HepG2 (cell line): ENCODE results near the gene TEX22. TPM values are rescaled to one million over a fixed set of nuclear protein-coding genes. Genes with fewer than 3 reads are reported as not detected.

Experiments
- ATAC-seq: fragments of 200-7000 bp; cut with Tn5 transposase; 3 replicates; pipeline ENCODE4 v1.9.1; 2020; ENCODE audit warnings: mild to moderate bottlenecking, moderate library complexity
- BruUV-seq: library from RNA; stranded (reverse); fragments of 400-500 nt; replicated peaks from 2 replicates; lab custom pipeline; 2021; lab: Mats Ljungman, UMichigan
- CTCF ChIA-PET: fragments of 300-600 bp; formaldehyde crosslinking; extraction: SDS; loops from one replicate; lab custom pipeline; 2021; ENCODE audit warnings: low total read pairs, inconsistent platforms, low intra/inter-chr PET ratio; lab: Yijun Ruan, JAX
- POLR2A ChIA-PET: fragments of 350-600 bp; sonication (Branson Sonifier 250); formaldehyde crosslinking; loops from one replicate; lab custom pipeline; 2020; ENCODE audit warnings: antibody characterized with exemption, inconsistent platforms; lab: Yijun Ruan, JAX
- DNase-seq: peaks from one replicate; pipeline ENCODE4 v3.0.0-alpha.2; 2015; ENCODE audit warnings: low spot score
- FAIRE-seq: peaks from 3 replicates; lab custom pipeline; 2011; peaks lifted over from hg19 to GRCh38; lab: Jason Lieb, UNC
- H2AFZ ChIP-seq: one replicate; pipeline ENCODE4 v1.6.1; 2011; ENCODE audit warnings: low read length, inconsistent platforms
- H3K27ac ChIP-seq: fragments of 300-600 bp; 3 replicates; pipeline ENCODE4 v1.8.0; 2011; ENCODE audit warnings: mixed run types, mild to moderate bottlenecking, mixed read lengths, low read length, inconsistent platforms; ENCODE audit not compliant: insufficient read depth; ENCODE audit errors: extremely low read length
- H3K27me3 ChIP-seq, 2 experiments: fragments of 200-600 bp in 1 of 2; 2 replicates in 1 of 2; 3 replicates in 1 of 2; pipeline versions ENCODE4 v1.6.0 to v1.8.0; 2011; ENCODE audit warnings: low read length in 2 of 2, mild to moderate bottlenecking in 2 of 2, moderate library complexity in 2 of 2, inconsistent platforms in 1 of 2; ENCODE audit not compliant: insufficient read depth in 2 of 2, control insufficient read depth in 1 of 2
- H3K36me3 ChIP-seq, 2 experiments: fragments of 200-600 bp in 1 of 2; replicated peaks in 1 of 2; 2 replicates in 1 of 2; 3 replicates in 1 of 2; pipeline versions ENCODE4 v1.5.1 to v1.8.0; 2011; ENCODE audit warnings: low read length in 2 of 2, inconsistent platforms in 1 of 2; ENCODE audit not compliant: insufficient read depth in 2 of 2, control insufficient read depth in 1 of 2
- H3K4me1 ChIP-seq: 2 replicates; pipeline ENCODE4 v1.5.1; 2012; ENCODE audit warnings: low read length, inconsistent platforms; ENCODE audit not compliant: insufficient read depth
- H3K4me2 ChIP-seq: 2 replicates; pipeline ENCODE4 v1.6.0; 2011; ENCODE audit warnings: low read depth, low read length, inconsistent platforms
- H3K4me3 ChIP-seq, 3 experiments: fragments of 200-600 bp in 1 of 3; sonication (generic), shearing (Covaris generic) in 1 of 3; replicated peaks in 1 of 3; 2 replicates each; pipeline ENCODE4 v1.5.1; 2011 to 2016; ENCODE audit warnings: low read length in 3 of 3, inconsistent platforms in 2 of 3, low read depth in 2 of 3, mild to moderate bottlenecking in 2 of 3, control low read depth in 1 of 3, mixed read lengths in 1 of 3; ENCODE audit not compliant: insufficient read depth in 1 of 3
- H3K79me2 ChIP-seq: one replicate; pipeline ENCODE4 v1.6.1; 2011; ENCODE audit warnings: low read length, inconsistent platforms; ENCODE audit not compliant: insufficient read depth
- H3K9ac ChIP-seq: 2 replicates; pipeline ENCODE4 v1.6.0; 2011; ENCODE audit warnings: mild to moderate bottlenecking, low read depth, low read length, inconsistent platforms; ENCODE audit not compliant: insufficient read depth
- H3K9me3 ChIP-seq: 2 replicates; pipeline ENCODE4 v1.5.1; 2012; ENCODE audit warnings: mild to moderate bottlenecking, low read length
- H4K20me1 ChIP-seq: 2 replicates; pipeline ENCODE4 v1.6.0; 2011; ENCODE audit warnings: inconsistent platforms, mild to moderate bottlenecking, low read length, moderate library complexity; ENCODE audit not compliant: insufficient read depth
- AGO2 ChIP-seq: fragments of 200-400 bp; formaldehyde crosslinking; optimal IDR thresholded peaks from 2 replicates; pipeline ENCODE3; 2017; ENCODE audit warnings: mild to moderate bottlenecking, low read depth, low read length, moderate library complexity
- ATF5 ChIP-seq: sonication (generic); formaldehyde crosslinking; IDR thresholded peaks from 2 replicates; pipeline ENCODE4 v1.4.0; 2020; ENCODE audit warnings: mild to moderate bottlenecking, low read depth, missing genetic modification reagents
- BRCA1 ChIP-seq: sonication (generic); formaldehyde crosslinking; IDR thresholded peaks from 2 replicates; pipeline ENCODE4 v1.4.0; 2020; ENCODE audit warnings: missing genetic modification reagents
- NFE2L1 ChIP-seq: sonication (generic); formaldehyde crosslinking; IDR thresholded peaks from 2 replicates; pipeline ENCODE4 v1.4.0; 2020; ENCODE audit warnings: missing genetic modification reagents, mild to moderate bottlenecking, borderline replicate concordance
- RBM22 ChIP-seq: fragments of 200-400 bp; formaldehyde crosslinking; optimal IDR thresholded peaks from 2 replicates; pipeline ENCODE3; 2017; ENCODE audit warnings: mild to moderate bottlenecking, low read length, moderate library complexity
- ZNF354B ChIP-seq: sonication (generic); formaldehyde crosslinking; IDR thresholded peaks from 2 replicates; pipeline ENCODE4 v1.8.0; 2022; ENCODE audit warnings: mild to moderate bottlenecking, missing genetic modification reagents
- WGBS: methylation state at CpG from one replicate; pipeline ENCODE4 v1.1.6; 2017; ENCODE audit warnings: low lambda C conversion rate; 5-methylcytosine and 5-hydroxymethylcytosine counted together
- in situ Hi-C: cut with HindIII; loops from 2 replicates; pipeline ENCODE4 v1.10.0; 2017; ENCODE audit warnings: low pct_unique_long_range_greater_than_20kb; ENCODE audit not compliant: extremely low pct_ligation_motif_present
- intact Hi-C: fragments of 100-400 bp; cut with micrococcal nuclease; formaldehyde crosslinking; loops from one replicate; pipeline ENCODE4 v1.10.0; 2022; ENCODE audit not compliant: unreplicated experiment
- polyA plus RNA-seq, 8 experiments: library from polyadenylated mRNA; depleted of rRNA in 3 of 8; stranded (reverse) in 7 of 8; unstranded in 1 of 8; fragments of >200 nt; fragmentation: Illumina TruSeq in 4 of 8; extraction: Trizol in 4 of 8; gene quantifications; 2 replicates each; pipeline versions ENCODE4 v1.2.1 to v1.2.3, GENCODE V29; 2011 to 2016; ENCODE audit warnings: low read depth in 4 of 8, missing spikeins in 1 of 8, mixed read lengths in 1 of 8; ENCODE audit not compliant: insufficient read depth in 1 of 8
- total RNA-seq, 5 experiments: library from RNA; depleted of rRNA; stranded (reverse); fragments of >200 nt; fragmentation: Illumina TruSeq; extraction: Trizol; gene quantifications; 2 replicates each; pipeline ENCODE4 v1.2.3, GENCODE V29; 2016; ENCODE audit warnings: low read depth in 1 of 5

Gene TEX22
- total and polyA plus RNA-seq, 2 of the 13 experiments (the other 11 are each of a cell fraction or from before 2014, with no cell fraction given), result 0.07 to 0.27 TPM

DNA sequence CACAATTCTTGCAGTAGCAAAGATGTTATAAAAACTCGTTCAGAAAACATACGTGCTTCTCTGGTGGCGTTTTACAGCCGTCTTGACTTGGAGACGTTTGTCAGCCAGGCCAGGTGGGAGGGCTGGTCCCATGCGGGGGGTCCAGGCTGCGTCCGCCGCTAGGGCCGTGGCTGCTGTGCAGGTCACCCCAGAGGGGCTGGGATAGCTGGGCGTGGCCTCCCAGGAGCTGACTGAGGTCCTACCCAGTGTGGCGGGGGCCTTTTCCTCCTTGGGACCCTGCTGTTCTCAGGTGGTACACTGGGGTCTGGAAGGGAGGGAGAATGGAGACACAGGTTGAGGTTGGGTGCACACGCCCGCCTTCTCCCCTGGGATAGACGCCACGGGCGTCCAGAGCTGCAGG lies 46.5 kb downstream of the TEX22 start:
- in situ Hi-C loops, result no loop called here
- ATAC-seq, result no peak

DNA sequence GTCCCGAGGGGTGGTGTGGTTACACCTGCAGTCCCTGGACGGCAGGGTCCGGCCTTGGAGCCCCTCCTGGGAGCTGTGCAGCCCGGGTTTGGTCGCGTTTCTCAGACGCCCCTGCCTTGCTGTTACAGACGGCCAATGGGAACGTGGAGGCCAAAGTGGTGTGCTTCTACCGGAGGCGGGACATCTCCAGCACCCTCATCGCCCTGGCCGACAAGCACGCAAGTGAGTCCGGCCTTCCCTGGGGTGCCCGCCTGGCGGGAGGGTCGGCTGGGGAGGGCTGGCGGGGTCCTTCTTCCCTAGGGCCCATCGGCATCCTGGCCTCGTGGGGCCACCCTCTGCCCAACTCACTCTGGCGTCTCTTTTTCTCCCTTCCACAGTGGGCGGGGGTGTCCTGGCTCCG lies 47.0 kb downstream of the TEX22 start:
- TF ChIP-seq NFE2L1, result no peak
- TF ChIP-seq AGO2, result peak; percentile 83
- no peak for TF ChIP-seq BRCA1 (CRISPR knock-in tag)
- in situ Hi-C loops (no loop called here), intact Hi-C loops (no loop called here)
- FAIRE-seq, result no peak
- no peaks in the 10 kb centered on the region for H3K79me2 ChIP-seq
- H3K4me1 ChIP-seq, result peaks cover 14% of the 10 kb centered on the region
- no peak overlapping the region for H3K27ac ChIP-seq
- WGBS, result 97% methylated on average over 13 of the region's 24 CpGs
- peaks cover 10 to 25% of the 10 kb centered on the region in 2 experiments; a peak in 3 of 5 replicates for H3K36me3 ChIP-seq
- H3K9ac ChIP-seq, result no peak overlapping the region
- no peak overlapping the region for H3K4me2 ChIP-seq
- H3K4me3 ChIP-seq, result no peak overlapping the region
- no peak for ATAC-seq
- no peaks in the 10 kb centered on the region for H4K20me1 ChIP-seq
- no peak overlapping the region for H2AFZ ChIP-seq
- H3K9me3 ChIP-seq, result no peaks in the 10 kb centered on the region
- no peaks in the 10 kb centered on the region for H3K27me3 ChIP-seq
- BruUV-seq, result no TSS peak
- DNase-seq, result no peak
- POLR2A ChIA-PET, result no interaction called here
- CTCF ChIA-PET, result no interaction called here

More for the DNA sequence above, 46.5 kb downstream of the TEX22 start:
- CTCF ChIA-PET, result no interaction called here
- Histone ChIP-seq H3K79me2 (no peaks in the 10 kb centered on the region), H3K4me3 (no peak overlapping the region), H3K9me3 (no peaks in the 10 kb centered on the region), H3K27ac (no peak overlapping the region), H3K4me1 (peaks cover 14% of the 10 kb centered on the region), H3K9ac (no peak overlapping the region), H3K4me2 (no peak overlapping the region), H3K27me3 (no peaks in the 10 kb centered on the region), H2AFZ (no peak overlapping the region), H3K36me3 (peaks cover 7 to 22% of the 10 kb centered on the region in 2 experiments; a peak in 3 of 5 replicates), H4K20me1 (no peaks in the 10 kb centered on the region)
- POLR2A ChIA-PET, result no interaction called here
- 98% methylated on average over 5 of the region's 17 CpGs for WGBS
- intact Hi-C loops, result no loop called here
- DNase-seq (no peak), FAIRE-seq (no peak)
- TF ChIP-seq ATF5 (CRISPR knock-in tag) (no peak), ZNF354B (no peak), RBM22 (peak; percentile 72)
- no TSS peak for BruUV-seq
